Tibial artery (tissue), 4 donors: ENCODE data around the gene NWD2.

ENCODE experiments used
- DNase-seq, 2 donors: peaks; one replicate each; pipeline ENCODE4 v3.0.0-alpha.2; 2019
- H3K27ac ChIP-seq, 2 donors: fragments of 200-600 bp; sonication (generic) in 1 of 2; 1 replicate in 1 of 2; 2 replicates in 1 of 2; pipeline ENCODE4 v1.5.1; 2018 to 2019; ENCODE audit warnings: mild to moderate bottlenecking in 1 of 2
- H3K27me3 ChIP-seq, 2 donors: fragments of 200-600 bp; sonication (generic) in 1 of 2; one replicate each; pipeline versions ENCODE4 v1.5.1 to v1.6.0; 2016 to 2019
- H3K36me3 ChIP-seq, 3 donors: fragments of 200-600 bp; sonication (generic) in 2 of 3; one replicate each; pipeline ENCODE4 v1.5.1; 2016 to 2019; ENCODE audit warnings: mild to moderate bottlenecking in 2 of 3
- H3K4me1 ChIP-seq, 4 donors: fragments of 200-600 bp; sonication (generic) in 2 of 4; 1 replicate in 3 of 4; 2 replicates in 1 of 4; pipeline ENCODE4 v1.5.1; 2016 to 2019
- H3K4me3 ChIP-seq, 2 donors: fragments of 200-600 bp; sonication (generic) in 1 of 2; 1 replicate in 1 of 2; 2 replicates in 1 of 2; pipeline ENCODE4 v1.5.1; 2018 to 2019; ENCODE audit warnings: mild to moderate bottlenecking in 2 of 2
- H3K9me3 ChIP-seq, 3 donors: fragments of 200-600 bp; sonication (generic) in 1 of 3; one replicate each; pipeline ENCODE4 v1.5.1; 2016 to 2019
- CTCF ChIP-seq, 2 experiments: fragments of 200-600 bp in 1 of 2; fragments of 450-650 bp in 1 of 2; IDR thresholded peaks; one replicate each; pipeline ENCODE4 v1.5.1; 2017 to 2019; ENCODE audit warnings: antibody characterized with exemption in 2 of 2, mild to moderate bottlenecking in 1 of 2, moderate library complexity in 1 of 2
- intact Hi-C: fragments of 100-400 bp; cut with DNase I; formaldehyde crosslinking; loops from one replicate; pipeline ENCODE4 v1.15.0; 2023; ENCODE audit warnings: low total_unique reads

NWD2 gene

GRCh38 chr4:37469286-37469685 is 224.7 kb downstream of the NWD2 start:
- intact Hi-C loops, result no loop called here
- H3K27ac ChIP-seq, result no peak overlapping the region
- no peaks in the 10 kb centered on the region for H3K4me1 ChIP-seq
- no peaks in the 10 kb centered on the region for H3K36me3 ChIP-seq
- no peak for TF ChIP-seq CTCF (IDR thresholded peaks at IDR 0.05)
- no peak overlapping the region for H3K4me3 ChIP-seq
- no peak for DNase-seq
- H3K9me3 ChIP-seq, result no peaks in the 10 kb centered on the region
- no peaks in the 10 kb centered on the region for H3K27me3 ChIP-seq

- Histone ChIP-seq H3K27ac (no peak overlapping the region), H3K4me3 (no peak overlapping the region), H3K27me3 (no peaks in the 10 kb centered on the region), H3K36me3 (no peaks in the 10 kb centered on the region), H3K9me3 (no peaks in the 10 kb centered on the region), H3K4me1 (no peaks in the 10 kb centered on the region)
- no peak for DNase-seq
- intact Hi-C loops, result no loop called here
- TF ChIP-seq CTCF (IDR thresholded peaks at IDR 0.05), result no peak
Observed at GRCh38 chr4:37470245-37470644, 225.7 kb downstream of the NWD2 start.

GRCh38 chr4:37471093-37471492 is 226.6 kb downstream of the NWD2 start:
- Histone ChIP-seq H3K4me3 (no peak overlapping the region), H3K36me3 (no peaks in the 10 kb centered on the region), H3K27ac (no peak overlapping the region), H3K4me1 (no peaks in the 10 kb centered on the region), H3K9me3 (no peaks in the 10 kb centered on the region), H3K27me3 (no peaks in the 10 kb centered on the region)
- TF ChIP-seq CTCF (IDR thresholded peaks at IDR 0.05), result no peak
- DNase-seq, result no peak
- intact Hi-C loops, result no loop called here

- DNase-seq, result peak in 1 of 2 donors; percentile 29
- no peaks in the 10 kb centered on the region for H3K36me3 ChIP-seq
- H3K9me3 ChIP-seq, result no peaks in the 10 kb centered on the region
- intact Hi-C loops, result no loop called here
- H3K27me3 ChIP-seq, result no peaks in the 10 kb centered on the region
- no peaks in the 10 kb centered on the region for H3K4me1 ChIP-seq
- TF ChIP-seq CTCF (IDR thresholded peaks at IDR 0.05), result no peak
- no peak overlapping the region for H3K27ac ChIP-seq
- H3K4me3 ChIP-seq, result no peak overlapping the region
Observed at GRCh38 chr4:37471971-37472370, 227.4 kb downstream of the NWD2 start.

GRCh38 chr4:37473807-37474206 is 229.3 kb downstream of the NWD2 start:
- no peaks in the 10 kb centered on the region for H3K36me3 ChIP-seq
- TF ChIP-seq CTCF (IDR thresholded peaks at IDR 0.05), result no peak
- H3K27me3 ChIP-seq, result no peaks in the 10 kb centered on the region
- H3K4me1 ChIP-seq, result no peaks in the 10 kb centered on the region
- DNase-seq, result no peak
- H3K9me3 ChIP-seq, result no peaks in the 10 kb centered on the region
- intact Hi-C loops, result no loop called here
- H3K27ac ChIP-seq, result no peak overlapping the region
- no peak overlapping the region for H3K4me3 ChIP-seq

- Histone ChIP-seq H3K36me3 (no peaks in the 10 kb centered on the region), H3K4me1 (no peaks in the 10 kb centered on the region), H3K27ac (no peak overlapping the region), H3K4me3 (no peak overlapping the region), H3K9me3 (no peaks in the 10 kb centered on the region), H3K27me3 (no peaks in the 10 kb centered on the region)
- no peak for DNase-seq
- intact Hi-C loops, result no loop called here
- no peak for TF ChIP-seq CTCF (IDR thresholded peaks at IDR 0.05)
Observed at GRCh38 chr4:37475087-37475486, 230.5 kb downstream of the NWD2 start.
